ENCODE measurements around the gene C19orf33. TPM values are rescaled to one million over a fixed set of nuclear protein-coding genes. Genes with fewer than 3 reads are reported as not detected.

Gene C19orf33
- polyA plus RNA-seq, 1 donor (not counting 4 experiments of a cell fraction or from before 2014, with no cell fraction given): 366 TPM

DNA sequence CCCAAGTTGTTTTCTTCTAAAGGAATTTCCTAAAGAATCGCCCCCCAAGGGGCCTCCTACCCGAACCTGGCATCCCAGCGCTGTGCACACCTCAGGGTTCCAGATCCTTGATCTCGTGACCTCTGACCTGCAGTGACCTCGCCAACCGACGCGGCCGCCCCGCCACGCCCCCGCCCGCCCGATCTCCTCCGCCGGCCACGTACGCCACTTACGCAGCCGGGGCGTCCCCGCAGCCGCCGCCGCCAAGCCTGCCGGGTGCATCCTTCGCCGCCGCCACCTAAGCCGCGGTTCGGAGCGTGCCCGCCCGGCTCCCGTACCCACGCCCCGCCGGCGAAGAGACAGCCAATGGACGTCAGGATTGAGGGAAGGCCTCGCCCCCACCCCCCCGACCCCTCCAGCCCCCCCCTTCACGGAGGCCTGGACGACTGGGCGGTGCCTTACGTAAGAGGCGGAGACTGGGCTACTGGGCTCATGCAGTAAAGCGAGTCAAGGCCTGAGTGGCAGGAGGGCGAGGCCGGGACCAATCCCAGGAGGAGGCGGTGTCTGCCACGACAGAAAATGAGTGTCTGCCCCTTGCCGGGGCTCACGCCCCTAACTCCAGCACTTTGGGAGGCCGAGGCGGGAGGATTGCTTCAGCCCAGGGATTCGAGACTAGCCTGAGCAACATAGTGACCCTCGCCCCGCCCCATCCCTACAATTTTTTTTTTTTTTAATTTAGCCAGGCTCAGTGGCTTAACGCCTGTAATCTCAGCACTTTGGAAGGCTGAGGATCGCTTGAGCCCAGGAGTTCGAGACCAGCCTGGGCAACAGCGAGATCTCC lies 11.8 kb downstream of the C19orf33 start, which contains the start of gene YIF1B:
YIF1B (minus strand) TSS at position 291 of the 820 bp plus-strand sequence; CDS start at position 261, 30 bp downstream.
- H3K27me3 ChIP-seq (ENCODE audit: control insufficient read depth, extremely low read depth, insufficient read depth, low read length): no peaks in the 10 kb centered on the region
- DNase-seq (ENCODE audit: low read depth, low spot score) (peak; percentile 91), FAIRE-seq (peak; percentile 57)
- dilution Hi-C loops (cut with MboI; ENCODE audit: extremely low pct_ligation_motif_present, low sequenced_read_pairs): no loop called here
- H3K9me1 ChIP-seq (ENCODE audit: control insufficient read depth, extremely low read depth, insufficient read depth, low read length): no peaks in the 10 kb centered on the region
- H3K27ac ChIP-seq (ENCODE audit: control insufficient read depth, insufficient read depth, low read length): peak within 1 kb of the TSS; percentile 83
- H3K4me1 ChIP-seq (ENCODE audit: control insufficient read depth, extremely low read depth, insufficient read depth, low read length): peaks cover 27% of the 10 kb centered on the region
- peak within 1 kb of the TSS; percentile 86 for H3K4me2 ChIP-seq (ENCODE audit: control insufficient read depth, extremely low read depth, insufficient read depth, low read depth, low read length)
- no peaks in the 10 kb centered on the region for H4K20me1 ChIP-seq (ENCODE audit: control insufficient read depth, extremely low read depth, insufficient read depth, low read length)
- H3K9me3 ChIP-seq (ENCODE audit: control insufficient read depth, low read depth, low read length): no peaks in the 10 kb centered on the region
- H3K4me3 ChIP-seq (ENCODE audit: control insufficient read depth in 2 of 3, extremely low read depth in 1 of 3, insufficient read depth in 2 of 3, low read depth in 1 of 3, low read length in 3 of 3): peak within 1 kb of the TSS; percentile 70 to 93 (median 89)
- H3K79me2 ChIP-seq (ENCODE audit: control insufficient read depth, insufficient read depth, low read length): peaks cover 25% of the 10 kb centered on the region
- TF ChIP-seq, protein P1, sequence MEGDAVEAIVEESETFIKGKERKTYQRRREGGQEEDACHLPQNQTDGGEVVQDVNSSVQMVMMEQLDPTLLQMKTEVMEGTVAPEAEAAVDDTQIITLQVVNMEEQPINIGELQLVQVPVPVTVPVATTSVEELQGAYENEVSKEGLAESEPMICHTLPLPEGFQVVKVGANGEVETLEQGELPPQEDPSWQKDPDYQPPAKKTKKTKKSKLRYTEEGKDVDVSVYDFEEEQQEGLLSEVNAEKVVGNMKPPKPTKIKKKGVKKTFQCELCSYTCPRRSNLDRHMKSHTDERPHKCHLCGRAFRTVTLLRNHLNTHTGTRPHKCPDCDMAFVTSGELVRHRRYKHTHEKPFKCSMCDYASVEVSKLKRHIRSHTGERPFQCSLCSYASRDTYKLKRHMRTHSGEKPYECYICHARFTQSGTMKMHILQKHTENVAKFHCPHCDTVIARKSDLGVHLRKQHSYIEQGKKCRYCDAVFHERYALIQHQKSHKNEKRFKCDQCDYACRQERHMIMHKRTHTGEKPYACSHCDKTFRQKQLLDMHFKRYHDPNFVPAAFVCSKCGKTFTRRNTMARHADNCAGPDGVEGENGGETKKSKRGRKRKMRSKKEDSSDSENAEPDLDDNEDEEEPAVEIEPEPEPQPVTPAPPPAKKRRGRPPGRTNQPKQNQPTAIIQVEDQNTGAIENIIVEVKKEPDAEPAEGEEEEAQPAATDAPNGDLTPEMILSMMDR (optimal IDR thresholded peaks at IDR 0.05 in 1 of 3, IDR thresholded peaks at IDR 0.05 in 1 of 3, conservative IDR thresholded peaks at IDR 0.05 in 1 of 3; ENCODE audit: extremely low read depth in 1 of 3, insufficient read depth in 2 of 3, low read length in 3 of 3): no peak
- TF ChIP-seq EZH2 (IDR thresholded peaks at IDR 0.05; ENCODE audit: low read length): no peak
- peak within 1 kb of the TSS; percentile 54 for H2AFZ ChIP-seq (ENCODE audit: control insufficient read depth, low read length)
- H3K36me3 ChIP-seq (ENCODE audit: control insufficient read depth in 2 of 2, extremely low read depth in 1 of 2, insufficient read depth in 2 of 2, low read length in 2 of 2): peaks cover 0 to 4% of the 10 kb centered on the region in 2 experiments
- peak within 1 kb of the TSS; percentile 89 for H3K9ac ChIP-seq (ENCODE audit: control insufficient read depth, extremely low read depth, insufficient read depth, low read length)

- Histone ChIP-seq H3K27me3 (ENCODE audit: control insufficient read depth, extremely low read depth, insufficient read depth, low read length) (no peaks in the 10 kb centered on the region), H3K9ac (ENCODE audit: control insufficient read depth, extremely low read depth, insufficient read depth, low read length) (peak overlapping the region; percentile 52), H3K4me2 (ENCODE audit: control insufficient read depth, extremely low read depth, insufficient read depth, low read depth, low read length) (peak overlapping the region; percentile 51), H4K20me1 (ENCODE audit: control insufficient read depth, extremely low read depth, insufficient read depth, low read length) (no peaks in the 10 kb centered on the region), H3K79me2 (ENCODE audit: control insufficient read depth, insufficient read depth, low read length) (peaks cover 32% of the 10 kb centered on the region), H2AFZ (ENCODE audit: control insufficient read depth, low read length) (peak overlapping the region; percentile 36), H3K27ac (ENCODE audit: control insufficient read depth, insufficient read depth, low read length) (peak overlapping the region; percentile 53), H3K4me3 (ENCODE audit: control insufficient read depth in 2 of 3, extremely low read depth in 1 of 3, insufficient read depth in 2 of 3, low read depth in 1 of 3, low read length in 3 of 3) (peak overlapping the region in 1 of 3 experiments; percentile 43), H3K9me3 (ENCODE audit: control insufficient read depth, low read depth, low read length) (no peaks in the 10 kb centered on the region), H3K36me3 (ENCODE audit: control insufficient read depth in 2 of 2, extremely low read depth in 1 of 2, insufficient read depth in 2 of 2, low read length in 2 of 2) (peaks cover 0 to under 1% of the 10 kb centered on the region in 2 experiments), H3K4me1 (ENCODE audit: control insufficient read depth, extremely low read depth, insufficient read depth, low read length) (peaks cover 33% of the 10 kb centered on the region), H3K9me1 (ENCODE audit: control insufficient read depth, extremely low read depth, insufficient read depth, low read length) (no peaks in the 10 kb centered on the region)
- DNase-seq (ENCODE audit: low read depth, low spot score): no peak
- dilution Hi-C loops (cut with MboI; ENCODE audit: extremely low pct_ligation_motif_present, low sequenced_read_pairs): no loop called here
- TF ChIP-seq, protein P1 (optimal IDR thresholded peaks at IDR 0.05 in 1 of 3, IDR thresholded peaks at IDR 0.05 in 1 of 3, conservative IDR thresholded peaks at IDR 0.05 in 1 of 3; ENCODE audit: extremely low read depth in 1 of 3, insufficient read depth in 2 of 3, low read length in 3 of 3): no peak
- no peak for TF ChIP-seq EZH2 (IDR thresholded peaks at IDR 0.05; ENCODE audit: low read length)
- FAIRE-seq: no peak
Observed at GRCh38 chr19:38316477-38317067, 12.5 kb downstream of the C19orf33 start.

Measured in keratinocyte (primary cell).